Activated CD4-positive, alpha-beta T cell treated with anti-CD3 and anti-CD28 coated beads, Interleukin-2, amount 50 U/mL, for 16 hours (primary cell): ENCODE measurements around the gene IKZF2.

ENCODE experiments used
- DNase-seq: peaks from one replicate; pipeline ENCODE4 v3.0.0-alpha.2; 2020

The IKZF2 gene

DNA sequence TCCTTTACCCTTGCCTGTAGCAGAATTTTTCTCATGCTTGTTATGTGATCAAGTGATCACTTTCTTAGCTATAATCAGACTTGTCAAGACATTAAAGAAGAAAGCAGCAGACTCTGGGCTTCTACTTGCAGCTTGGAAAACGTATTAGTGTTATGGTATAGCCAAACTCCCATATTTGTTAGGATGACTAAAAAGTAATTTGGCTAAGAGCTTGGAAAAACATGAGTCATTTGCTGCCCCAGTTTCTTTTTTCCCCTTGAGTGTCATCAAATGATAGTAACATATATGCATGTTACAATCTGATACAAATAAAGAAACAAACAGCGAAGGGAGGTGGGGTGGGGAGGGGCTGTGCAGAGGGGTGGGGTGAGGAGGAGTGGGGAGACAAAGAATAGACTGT lies 155.5 kb downstream of the IKZF2 start:
- no peak for DNase-seq

DNA sequence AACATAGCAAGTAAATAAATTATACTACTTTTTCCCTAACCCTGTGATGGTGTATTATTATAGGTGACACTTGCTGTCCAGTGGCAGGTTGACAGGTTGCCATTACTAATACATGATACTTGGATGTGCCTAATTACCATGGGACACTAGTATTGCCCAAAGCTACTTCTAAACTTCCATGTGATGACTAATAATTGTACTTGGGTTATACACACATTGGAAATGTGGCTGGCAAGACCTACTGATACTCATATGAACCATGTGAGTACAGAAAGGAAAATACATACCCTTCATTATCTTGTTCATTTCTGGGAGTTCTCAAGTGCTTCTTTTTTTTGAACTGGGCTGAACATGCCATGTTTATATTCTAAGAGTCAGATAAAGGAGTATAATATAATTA lies 156.4 kb downstream of the IKZF2 start:
- no peak for DNase-seq

DNA sequence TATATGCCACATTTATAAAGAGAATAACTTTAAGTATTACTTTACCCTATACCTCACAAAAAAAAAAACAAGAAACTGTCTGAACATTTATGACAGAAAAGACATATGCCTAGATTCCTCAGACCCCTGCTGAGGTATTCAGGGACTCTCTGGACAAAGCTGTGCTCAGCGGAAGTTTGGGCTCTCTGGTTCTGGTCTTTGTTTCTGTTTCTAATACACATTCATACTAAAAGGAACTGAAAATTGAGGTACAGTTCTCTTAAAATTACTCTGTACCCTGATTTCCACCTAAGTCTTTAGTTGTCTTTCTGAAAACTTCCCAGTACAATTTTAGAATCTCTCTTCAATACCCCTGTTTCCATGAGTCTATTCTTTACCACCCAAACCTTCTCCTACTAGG lies 160.3 kb downstream of the IKZF2 start:
- no peak for DNase-seq

- no peak for DNase-seq
Observed at GRCh38 chr2:212990697-212991096, 160.7 kb downstream of the IKZF2 start.

DNA sequence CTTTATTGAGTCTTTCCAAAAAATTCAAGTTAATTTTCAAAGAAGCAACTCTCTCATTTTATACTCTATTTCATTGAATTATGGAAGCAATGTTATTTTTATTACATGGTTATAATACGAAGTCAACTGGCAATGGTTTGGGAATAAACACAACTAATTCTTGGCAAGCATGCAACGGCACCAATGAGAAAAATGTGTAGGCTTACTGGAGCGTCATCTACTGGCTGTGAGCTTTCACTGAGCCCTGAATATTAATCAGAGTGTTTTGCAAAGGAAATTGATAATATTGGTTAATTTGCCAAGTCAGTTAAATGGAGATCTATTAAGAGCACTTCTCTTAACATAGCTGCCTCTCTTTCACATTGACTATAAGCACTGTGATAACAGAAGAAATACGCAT lies 163.9 kb downstream of the IKZF2 start:
- DNase-seq: no peak

DNA sequence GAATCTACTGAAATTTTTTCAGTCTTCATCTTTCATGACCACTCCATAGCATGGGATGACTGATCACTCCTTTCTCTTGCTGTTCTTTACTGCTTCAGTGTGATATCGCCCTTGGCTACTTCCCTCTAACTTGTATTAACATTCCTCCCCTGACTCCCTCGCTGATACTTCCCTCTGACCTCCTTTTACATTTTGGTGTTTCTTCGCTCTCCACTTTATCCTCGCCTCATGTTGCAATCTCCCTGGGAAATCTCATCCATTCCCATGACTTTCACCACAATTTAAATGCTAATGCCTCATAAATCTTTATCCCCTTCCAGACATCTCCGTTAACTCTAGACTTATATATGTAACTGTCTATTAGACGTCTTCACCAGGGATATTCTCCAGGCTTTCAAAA lies 167.3 kb downstream of the IKZF2 start:
- no peak for DNase-seq

DNA sequence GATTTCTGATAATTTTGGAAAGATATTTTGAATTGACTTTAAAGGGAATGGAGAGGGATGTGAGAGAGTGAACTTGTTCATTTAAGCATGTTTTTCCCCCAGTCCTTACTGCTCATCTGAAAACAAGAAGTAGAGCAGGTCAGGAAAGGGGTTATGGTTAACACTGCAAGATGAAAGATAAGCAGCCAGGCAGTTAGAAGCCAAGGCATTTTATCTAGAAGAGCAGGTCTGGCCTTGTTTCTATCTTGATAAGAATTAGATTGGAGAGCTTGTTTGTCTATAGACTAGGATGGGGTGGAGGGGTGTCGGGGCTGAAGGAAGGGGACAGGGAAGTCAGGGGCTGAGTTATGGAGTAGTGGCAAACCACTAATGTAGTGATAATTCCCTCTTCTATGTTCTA lies 171.6 kb downstream of the IKZF2 start:
- no peak for DNase-seq

DNA sequence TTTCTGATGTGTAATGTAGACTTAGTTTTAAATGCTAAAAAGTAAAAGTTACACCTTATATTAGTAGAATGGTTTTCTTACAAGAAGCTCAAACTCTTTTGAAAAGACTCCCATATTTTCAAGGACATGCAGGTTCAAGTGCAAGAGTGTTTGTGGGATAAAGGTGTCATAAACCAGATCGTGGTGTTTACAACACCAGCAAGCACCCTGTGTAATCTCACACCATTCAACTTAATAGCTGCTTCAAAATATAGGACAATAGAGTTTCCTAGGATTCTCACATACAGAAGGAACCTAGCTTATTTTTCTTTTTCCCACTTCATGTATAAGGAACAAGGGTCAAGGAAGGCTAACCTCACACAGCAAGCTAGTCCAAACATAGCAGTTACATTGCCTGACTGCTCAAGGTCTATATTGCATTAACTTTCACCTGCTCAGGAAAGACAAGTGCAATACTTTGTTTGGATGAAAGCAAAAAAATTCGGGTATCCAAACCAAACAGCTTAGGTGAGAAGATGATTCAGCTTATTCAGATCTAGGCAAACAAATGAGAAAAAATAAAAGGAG lies 172.3 kb downstream of the IKZF2 start:
- no peak for DNase-seq

DNA sequence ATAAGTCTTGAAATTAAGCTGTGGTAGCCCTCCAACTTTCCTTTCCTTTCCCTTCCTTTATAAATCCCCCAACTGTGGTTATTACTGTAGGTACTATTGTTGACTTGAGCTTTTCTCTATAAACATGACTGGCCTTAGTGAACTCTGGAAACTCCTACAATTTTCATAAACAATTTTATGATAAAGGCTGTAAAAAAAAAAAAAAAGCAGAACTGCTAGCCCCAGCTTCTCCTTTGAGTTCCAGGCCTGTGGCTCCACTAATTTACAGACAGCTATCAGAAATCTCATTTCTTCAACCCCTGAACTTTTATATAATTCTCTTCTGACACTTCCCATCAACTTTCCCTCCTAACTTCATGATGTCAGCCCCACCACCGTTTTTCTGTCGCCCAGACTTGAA lies 174.3 kb downstream of the IKZF2 start:
- no peak for DNase-seq

DNA sequence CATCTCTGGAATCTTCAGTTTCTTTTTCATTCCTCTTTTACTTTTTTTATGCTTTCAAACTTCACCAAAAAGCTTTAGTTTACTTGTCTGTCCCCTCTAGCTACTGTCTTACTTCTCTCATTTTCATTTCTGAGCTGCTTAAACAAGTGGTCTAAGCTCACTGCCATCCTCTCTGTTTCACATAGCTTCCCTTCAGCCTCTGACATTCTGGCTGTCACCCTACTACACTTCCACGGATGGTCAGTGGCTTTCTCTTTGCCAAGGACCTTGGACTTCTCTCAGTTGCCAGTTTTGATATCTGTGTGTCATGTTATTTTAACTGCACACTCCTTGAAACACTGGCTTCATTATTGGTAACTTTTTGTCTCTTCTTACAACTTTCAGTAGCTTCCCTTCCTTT lies 176.1 kb downstream of the IKZF2 start:
- DNase-seq: no peak

DNA sequence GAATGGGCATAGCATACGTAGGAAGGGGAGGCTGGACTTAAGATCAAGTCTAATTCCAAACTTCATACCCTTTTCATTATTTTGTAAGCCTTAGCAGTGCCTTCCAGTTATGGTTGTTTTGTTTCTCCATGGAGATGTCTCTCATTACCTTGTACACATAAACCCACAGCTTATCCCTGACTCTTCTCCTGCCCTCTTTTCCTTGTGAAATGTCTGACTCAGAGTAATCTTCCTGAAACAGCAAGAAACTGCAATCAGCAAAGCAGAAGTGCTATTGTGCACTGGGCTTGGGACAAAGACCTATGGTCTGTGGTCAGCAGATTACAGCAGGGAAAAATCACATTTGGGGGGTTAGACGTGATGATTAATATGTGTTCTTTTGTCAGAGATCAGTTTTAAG lies 176.7 kb downstream of the IKZF2 start:
- no peak for DNase-seq

DNA sequence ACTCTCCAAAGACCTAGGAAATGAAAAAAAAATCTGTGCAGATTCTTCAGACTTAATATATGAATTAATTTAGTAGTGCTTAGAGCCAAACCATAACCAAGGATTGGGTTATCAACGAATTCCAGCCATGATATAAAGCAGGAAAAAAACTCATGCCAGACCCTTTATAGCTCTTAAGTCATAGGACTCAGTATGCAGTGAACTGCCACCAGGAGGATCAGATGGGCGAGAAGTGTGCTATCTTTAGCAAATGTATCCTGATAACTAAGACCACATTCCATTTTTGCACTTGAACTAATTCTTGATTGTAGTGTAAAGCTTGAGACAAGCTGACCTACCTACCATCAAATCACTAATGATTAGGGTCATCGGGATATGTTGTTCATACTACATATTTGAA lies 178.1 kb downstream of the IKZF2 start:
- DNase-seq: no peak

GRCh38 chr2:212970132-212970531 lies 181.3 kb downstream of the IKZF2 start:
- DNase-seq: no peak

DNA sequence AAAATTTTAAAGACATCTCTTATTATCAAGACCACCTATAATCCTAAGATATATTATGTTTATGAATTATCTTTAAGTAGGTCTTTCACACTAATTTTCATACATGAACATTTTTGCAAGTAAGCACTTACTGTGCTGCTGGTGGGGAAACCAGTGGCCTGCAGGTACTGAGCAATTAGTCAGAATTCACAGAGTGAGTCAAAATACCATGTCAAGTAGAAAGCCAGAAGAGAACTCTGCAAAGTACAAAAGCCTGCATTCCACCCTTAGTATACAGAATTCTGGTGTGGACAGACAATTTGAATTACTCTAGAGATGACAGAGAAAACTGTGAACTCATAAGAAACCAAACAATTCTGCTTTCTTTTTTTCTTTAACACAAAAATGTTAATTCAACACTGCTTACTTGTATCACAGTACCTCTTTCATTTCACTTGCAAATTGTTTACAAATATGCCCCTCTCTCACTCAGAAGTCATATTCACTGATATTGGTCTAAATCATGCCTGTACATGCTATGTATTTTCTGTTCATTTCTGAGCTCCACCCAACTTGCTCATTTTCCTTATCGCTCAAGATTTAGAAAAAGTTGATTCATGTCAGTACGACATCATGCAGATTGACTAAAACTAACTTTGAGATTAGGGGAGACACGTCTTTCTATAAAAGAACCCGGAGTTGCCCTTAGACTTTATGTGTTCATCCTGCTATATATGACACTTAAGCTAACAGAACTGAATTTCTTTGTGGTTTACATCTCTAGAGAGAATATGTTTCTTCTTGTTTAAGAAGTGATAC lies 182.9 kb downstream of the IKZF2 start:
- DNase-seq: peak; percentile 64

- no peak for DNase-seq
Observed at GRCh38 chr2:212966884-212967283, 184.5 kb downstream of the IKZF2 start.

GRCh38 chr2:212962691-212963090 lies 188.7 kb downstream of the IKZF2 start:
- DNase-seq: no peak

DNA sequence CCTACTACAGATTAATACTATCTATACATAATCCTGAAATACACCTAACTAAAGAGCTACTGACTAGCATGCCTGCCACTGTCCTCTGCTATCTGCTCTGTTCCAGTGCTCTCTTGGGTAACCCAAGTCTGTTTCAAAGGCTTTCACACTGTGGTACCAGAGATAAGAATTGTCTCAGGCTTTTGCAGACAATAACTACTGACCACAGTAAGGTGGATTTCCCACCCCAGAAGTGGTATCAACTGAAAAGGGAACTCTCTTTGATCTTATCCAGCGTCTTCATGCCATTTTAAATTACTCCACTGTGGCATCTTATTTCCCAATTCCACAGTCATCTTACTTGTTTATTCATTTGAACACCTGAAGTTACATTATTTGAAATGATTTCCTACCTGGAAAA lies 190.2 kb downstream of the IKZF2 start:
- peak; percentile 27 for DNase-seq

- no peak for DNase-seq
Observed at GRCh38 chr2:212960336-212960735, 191.1 kb downstream of the IKZF2 start.

GRCh38 chr2:212959471-212960117 lies 191.8 kb downstream of the IKZF2 start:
- DNase-seq: no peak

GRCh38 chr2:212958757-212959295 lies 192.6 kb downstream of the IKZF2 start:
- no peak for DNase-seq

DNA sequence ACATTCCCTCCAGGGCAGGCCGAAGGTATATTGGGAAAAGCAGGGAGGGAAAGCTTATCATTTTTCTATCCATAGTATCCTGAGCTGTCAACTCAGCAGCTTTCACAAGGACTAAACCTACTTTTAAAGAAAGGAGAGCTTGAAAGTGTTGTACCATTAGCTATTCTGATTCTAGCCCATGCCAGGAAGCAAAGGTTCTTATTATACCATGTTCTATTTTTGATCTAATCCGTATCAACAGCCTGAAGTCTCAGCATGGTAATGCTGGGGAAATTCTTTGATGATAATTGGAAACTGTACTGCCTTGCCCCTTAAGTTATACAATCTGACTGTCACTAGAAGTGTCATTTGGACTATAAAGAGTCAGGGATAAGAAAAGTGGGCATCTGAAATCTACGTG lies 193.3 kb downstream of the IKZF2 start:
- DNase-seq: no peak

DNA sequence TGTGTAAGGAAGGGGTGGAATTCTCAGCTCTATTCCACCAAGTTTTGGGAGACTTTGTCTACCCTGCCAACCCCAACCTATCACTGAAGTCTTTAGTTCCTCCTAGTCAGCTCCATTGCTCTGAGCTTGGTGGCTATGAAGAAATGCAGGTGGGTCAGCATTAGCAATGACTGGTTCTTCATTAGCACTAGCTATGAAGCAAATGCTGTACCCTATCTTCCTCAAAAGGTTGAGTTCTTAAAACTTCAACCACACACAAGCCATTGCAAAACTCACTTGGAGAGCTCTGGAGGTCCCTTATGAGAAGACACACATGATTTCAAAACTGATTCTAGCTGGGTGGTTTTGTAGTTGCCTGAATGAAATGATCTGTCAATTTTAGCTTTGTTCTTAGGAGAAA lies 193.8 kb downstream of the IKZF2 start:
- DNase-seq: peak; percentile 36

DNA sequence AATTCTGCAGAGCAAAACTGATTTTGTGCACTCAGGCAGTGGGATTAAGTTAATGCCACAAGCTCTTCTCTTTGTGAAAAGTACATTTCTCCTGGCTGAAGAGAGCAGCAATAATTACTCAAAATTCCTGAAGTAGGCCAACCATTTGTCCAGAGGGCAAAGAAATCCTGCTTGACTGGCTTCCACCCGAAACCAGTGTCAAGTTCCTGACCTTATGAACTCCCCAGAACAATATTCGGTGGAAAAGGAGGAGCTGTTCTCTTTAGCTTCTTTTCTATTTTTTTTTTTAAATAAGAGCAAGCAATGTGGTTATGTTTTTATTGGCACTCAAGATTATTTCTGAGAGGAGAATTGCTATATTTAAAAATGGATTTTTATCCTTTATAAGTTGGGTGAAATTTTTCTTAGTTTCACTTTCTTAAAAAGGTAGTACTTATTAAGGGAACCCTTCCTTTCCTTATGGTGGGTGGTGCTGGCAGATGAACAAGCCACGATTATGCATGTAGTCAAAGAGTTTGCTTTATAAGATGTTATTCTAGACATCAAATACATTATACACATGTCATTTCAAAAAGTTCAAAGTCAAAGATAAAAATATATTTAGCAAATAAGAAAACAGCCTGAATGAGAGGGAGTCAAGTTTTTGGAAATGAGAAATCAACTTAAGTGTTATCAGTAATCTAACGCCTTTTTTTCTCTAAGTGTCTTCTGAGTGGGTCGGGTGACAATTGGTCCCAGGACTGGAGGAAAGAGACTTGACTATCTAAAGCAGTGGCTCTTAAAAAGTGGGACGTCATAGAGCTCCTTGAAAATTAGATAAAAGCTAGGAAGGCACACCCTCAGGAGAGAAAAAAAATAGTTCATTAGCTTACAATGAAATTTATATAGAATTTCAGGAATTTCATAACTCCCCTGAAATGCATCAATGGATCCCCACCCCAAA lies 194.5 kb downstream of the IKZF2 start:
- no peak for DNase-seq
